Measurements from ENCODE around the gene LRRC2.

LRRC2 gene

DNA sequence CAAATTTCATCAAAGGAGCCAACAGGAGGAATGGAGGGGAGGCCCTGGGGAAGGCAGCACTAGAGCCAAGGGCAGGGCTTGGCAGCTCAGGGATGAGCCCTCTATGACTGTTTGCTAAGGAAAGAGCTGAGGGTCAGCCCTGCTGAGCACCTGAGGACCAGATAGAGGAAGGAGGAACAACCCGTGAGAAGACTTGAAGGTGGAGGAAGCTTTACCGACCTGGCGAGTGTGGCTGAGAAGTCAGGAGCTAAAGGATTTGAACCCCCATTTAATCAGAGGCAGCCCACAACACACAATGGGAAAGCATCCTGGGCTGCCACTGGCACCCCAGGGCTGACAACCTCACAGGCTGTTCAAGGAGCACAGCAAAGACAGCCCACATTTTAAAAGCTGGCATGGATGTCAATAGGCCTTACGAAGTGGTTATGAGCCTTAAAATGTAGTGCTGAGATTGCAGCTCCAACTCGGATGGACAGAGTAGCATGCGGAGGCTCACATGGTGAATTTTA, 20.7 kb upstream of the LRRC2 start:
- no peaks in the 10 kb centered on the region for H3F3A ChIP-seq (ENCODE audit: insufficient read depth, low read length)
- no peaks in the 10 kb centered on the region for H4K20me1 ChIP-seq (ENCODE audit: insufficient read depth, low read length)
- no peaks in the 10 kb centered on the region for H3K79me2 ChIP-seq (ENCODE audit: low read length)
- H3K36me3 ChIP-seq (replicated peaks; ENCODE audit: insufficient read depth, low read length), result no peaks in the 10 kb centered on the region
- H3K4me2 ChIP-seq (ENCODE audit: low read depth, low read length), result no peak overlapping the region
- TF ChIP-seq EZH2 (optimal IDR thresholded peaks at IDR 0.05; ENCODE audit: low read depth, low read length) (no peak), EZH2phosphoT487 (IDR thresholded peaks at IDR 0.05; ENCODE audit: low read length) (no peak)
- TF ChIP-seq, protein P1, sequence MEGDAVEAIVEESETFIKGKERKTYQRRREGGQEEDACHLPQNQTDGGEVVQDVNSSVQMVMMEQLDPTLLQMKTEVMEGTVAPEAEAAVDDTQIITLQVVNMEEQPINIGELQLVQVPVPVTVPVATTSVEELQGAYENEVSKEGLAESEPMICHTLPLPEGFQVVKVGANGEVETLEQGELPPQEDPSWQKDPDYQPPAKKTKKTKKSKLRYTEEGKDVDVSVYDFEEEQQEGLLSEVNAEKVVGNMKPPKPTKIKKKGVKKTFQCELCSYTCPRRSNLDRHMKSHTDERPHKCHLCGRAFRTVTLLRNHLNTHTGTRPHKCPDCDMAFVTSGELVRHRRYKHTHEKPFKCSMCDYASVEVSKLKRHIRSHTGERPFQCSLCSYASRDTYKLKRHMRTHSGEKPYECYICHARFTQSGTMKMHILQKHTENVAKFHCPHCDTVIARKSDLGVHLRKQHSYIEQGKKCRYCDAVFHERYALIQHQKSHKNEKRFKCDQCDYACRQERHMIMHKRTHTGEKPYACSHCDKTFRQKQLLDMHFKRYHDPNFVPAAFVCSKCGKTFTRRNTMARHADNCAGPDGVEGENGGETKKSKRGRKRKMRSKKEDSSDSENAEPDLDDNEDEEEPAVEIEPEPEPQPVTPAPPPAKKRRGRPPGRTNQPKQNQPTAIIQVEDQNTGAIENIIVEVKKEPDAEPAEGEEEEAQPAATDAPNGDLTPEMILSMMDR (IDR thresholded peaks at IDR 0.05; ENCODE audit: low read length), result no peak
- H3K9me3 ChIP-seq (replicated peaks; ENCODE audit: insufficient read depth, low read length), result no peaks in the 10 kb centered on the region
- H3K9ac ChIP-seq (ENCODE audit: low read length), result no peak overlapping the region
- no peaks in the 10 kb centered on the region for H3K4me1 ChIP-seq (ENCODE audit: low read length)
- H2AFZ ChIP-seq (ENCODE audit: low read length), result no peak overlapping the region
- H3K27me3 ChIP-seq (replicated peaks; ENCODE audit: insufficient read depth, low read length), result no peaks in the 10 kb centered on the region
- DNase-seq, result no peak
- H3K9me2 ChIP-seq (replicated peaks; ENCODE audit: insufficient read depth, low read length), result no peaks in the 10 kb centered on the region
- no peak overlapping the region for H3K4me3 ChIP-seq (ENCODE audit: low read length)
- H3K27ac ChIP-seq (ENCODE audit: low read length), result no peak overlapping the region

DNA sequence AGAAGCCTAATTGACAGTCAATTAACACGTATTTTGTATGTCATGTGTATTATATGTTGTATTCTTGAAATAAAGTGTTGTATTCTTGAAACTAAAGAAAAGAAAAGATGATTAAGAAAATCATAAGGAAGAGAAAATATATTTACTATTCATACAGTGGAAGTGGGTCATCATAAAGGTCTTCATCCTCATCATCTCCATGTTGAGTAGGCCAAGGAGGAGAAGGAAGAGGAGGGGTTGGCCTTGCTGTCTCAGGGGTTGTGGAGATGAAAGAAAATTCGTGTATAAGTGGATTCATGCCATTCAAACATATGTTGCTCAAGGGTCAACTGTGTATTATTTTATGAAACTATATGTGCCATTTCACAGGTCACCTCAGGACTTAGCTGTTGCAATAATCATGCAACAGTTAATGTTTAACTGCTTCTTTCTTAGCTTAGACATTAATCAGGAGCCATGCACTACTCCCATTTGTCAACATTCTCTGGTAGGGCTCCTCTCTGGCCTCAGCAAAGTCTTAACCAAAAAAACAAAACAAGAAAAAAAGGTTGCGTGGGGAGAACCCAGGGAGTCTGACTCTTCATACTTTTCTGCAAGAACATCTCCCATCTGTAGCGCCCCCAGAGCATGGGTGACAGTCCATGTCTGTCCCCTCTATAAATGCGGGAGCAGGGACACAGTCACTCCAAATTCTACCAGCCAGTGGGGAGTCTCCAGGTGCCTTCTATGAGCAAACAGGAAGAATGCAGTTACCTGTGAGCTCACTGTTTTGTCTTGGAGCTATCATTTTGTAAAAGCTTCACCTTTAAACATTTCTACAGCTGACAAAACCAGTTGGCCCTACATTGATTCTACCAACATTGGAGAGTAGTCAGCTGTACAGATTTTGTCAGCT, 19.9 kb upstream of the LRRC2 start:
- no peak overlapping the region for H3K9ac ChIP-seq (ENCODE audit: low read length)
- H3K9me2 ChIP-seq (replicated peaks; ENCODE audit: insufficient read depth, low read length), result no peaks in the 10 kb centered on the region
- DNase-seq, result no peak
- no peak overlapping the region for H3K27ac ChIP-seq (ENCODE audit: low read length)
- no peak overlapping the region for H2AFZ ChIP-seq (ENCODE audit: low read length)
- TF ChIP-seq EZH2phosphoT487 (IDR thresholded peaks at IDR 0.05; ENCODE audit: low read length) (no peak), EZH2 (optimal IDR thresholded peaks at IDR 0.05; ENCODE audit: low read depth, low read length) (no peak)
- TF ChIP-seq, protein P1 (IDR thresholded peaks at IDR 0.05; ENCODE audit: low read length), result no peak
- no peaks in the 10 kb centered on the region for H3K9me3 ChIP-seq (replicated peaks; ENCODE audit: insufficient read depth, low read length)
- H3K4me2 ChIP-seq (ENCODE audit: low read depth, low read length), result no peak overlapping the region
- H3K79me2 ChIP-seq (ENCODE audit: low read length), result no peaks in the 10 kb centered on the region
- H3K4me1 ChIP-seq (ENCODE audit: low read length), result no peaks in the 10 kb centered on the region
- no peak overlapping the region for H3K4me3 ChIP-seq (ENCODE audit: low read length)
- H4K20me1 ChIP-seq (ENCODE audit: insufficient read depth, low read length), result no peaks in the 10 kb centered on the region
- no peaks in the 10 kb centered on the region for H3K27me3 ChIP-seq (replicated peaks; ENCODE audit: insufficient read depth, low read length)
- no peaks in the 10 kb centered on the region for H3F3A ChIP-seq (ENCODE audit: insufficient read depth, low read length)
- no peaks in the 10 kb centered on the region for H3K36me3 ChIP-seq (replicated peaks; ENCODE audit: insufficient read depth, low read length)

DNA sequence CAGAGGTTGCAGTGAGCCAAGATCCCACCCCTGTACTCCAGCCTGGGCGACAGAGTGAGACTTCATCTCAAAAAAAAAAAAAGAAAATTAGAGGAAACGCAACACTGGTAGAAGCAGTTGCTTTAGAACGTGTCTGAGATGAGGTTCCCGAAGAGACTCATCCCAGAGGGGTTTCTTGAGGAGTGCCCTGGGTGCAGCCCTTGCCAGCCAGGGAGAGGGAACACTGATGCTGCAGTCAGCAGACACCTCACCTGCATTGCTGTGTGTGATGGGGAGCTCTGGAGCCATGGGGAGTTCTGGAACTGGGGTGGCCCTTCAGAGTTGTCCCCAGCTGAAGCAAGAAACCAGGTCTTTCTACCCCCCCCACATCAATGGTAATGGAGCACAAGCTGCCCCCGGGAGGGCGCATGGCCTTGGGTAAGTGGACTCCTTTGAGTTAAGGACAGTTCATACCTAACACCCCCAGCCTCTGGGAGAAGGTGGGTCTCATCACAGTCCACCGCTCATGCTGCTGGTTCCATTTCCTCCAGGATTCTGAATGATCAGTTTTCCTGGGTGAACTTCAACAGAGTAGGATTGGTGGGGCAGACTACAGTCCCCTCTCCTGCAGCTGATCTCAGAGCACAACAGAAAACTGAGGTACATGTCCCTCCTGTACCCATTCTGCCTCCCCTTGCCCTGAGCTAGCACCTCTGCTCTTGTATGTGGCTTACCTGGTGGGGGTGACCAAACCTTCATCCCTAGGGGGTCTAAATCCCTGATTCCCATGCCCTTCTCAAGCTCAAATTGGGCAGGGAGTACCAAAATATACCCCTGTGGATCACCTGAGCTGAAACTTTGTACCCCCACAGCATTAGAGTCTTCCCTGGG, 18.7 kb upstream of the LRRC2 start:
- Histone ChIP-seq H4K20me1 (ENCODE audit: insufficient read depth, low read length) (no peaks in the 10 kb centered on the region), H3K27me3 (replicated peaks; ENCODE audit: insufficient read depth, low read length) (no peaks in the 10 kb centered on the region), H3K27ac (ENCODE audit: low read length) (no peak overlapping the region), H3K4me3 (ENCODE audit: low read length) (no peak overlapping the region), H3K79me2 (ENCODE audit: low read length) (no peaks in the 10 kb centered on the region), H2AFZ (ENCODE audit: low read length) (no peak overlapping the region), H3K36me3 (replicated peaks; ENCODE audit: insufficient read depth, low read length) (no peaks in the 10 kb centered on the region), H3F3A (ENCODE audit: insufficient read depth, low read length) (no peaks in the 10 kb centered on the region), H3K4me1 (ENCODE audit: low read length) (no peaks in the 10 kb centered on the region), H3K9me3 (replicated peaks; ENCODE audit: insufficient read depth, low read length) (no peaks in the 10 kb centered on the region), H3K9me2 (replicated peaks; ENCODE audit: insufficient read depth, low read length) (no peaks in the 10 kb centered on the region), H3K9ac (ENCODE audit: low read length) (no peak overlapping the region), H3K4me2 (ENCODE audit: low read depth, low read length) (no peak overlapping the region)
- TF ChIP-seq, protein P1 (IDR thresholded peaks at IDR 0.05; ENCODE audit: low read length), result no peak
- TF ChIP-seq EZH2phosphoT487 (IDR thresholded peaks at IDR 0.05; ENCODE audit: low read length) (no peak), EZH2 (optimal IDR thresholded peaks at IDR 0.05; ENCODE audit: low read depth, low read length) (no peak)
- no peak for DNase-seq
